ENCODE results near the gene CLMP. TPM values are rescaled to one million over a fixed set of nuclear protein-coding genes. Genes with fewer than 3 reads are reported as not detected.
A peak's percentile ranks its signal among the peaks of the same experiment; 100 is the strongest.
"Not testable (repeated sequence)": the region's sequence is repeated elsewhere in the genome, so short reads cannot be mapped to it uniquely, and the experiment has no call there.

The CLMP gene
- total and polyA plus RNA-seq, 2 donors (not counting 3 experiments of a cell fraction or from before 2014, with no cell fraction given), result 0.03 to 0.18 TPM

GRCh38 chr11:123059041-123059920 lies 135.8 kb downstream of the CLMP start:
- H3K9me1 ChIP-seq (replicated peaks; ENCODE audit: control insufficient read depth, extremely low read depth, insufficient read depth, low read length); DNase-seq (ENCODE audit: low read depth, low spot score); H3K27me3 ChIP-seq (ENCODE audit: control insufficient read depth in 2 of 2, insufficient read depth in 2 of 2, low read length in 2 of 2); H3K9me3 ChIP-seq (replicated peaks; ENCODE audit: control insufficient read depth, insufficient read depth, low read length); H2AFZ ChIP-seq (ENCODE audit: low read depth, low read length); H3K27ac ChIP-seq (ENCODE audit: insufficient read depth, low read depth, low read length); BruUV-seq (replicated peaks); H4K20me1 ChIP-seq (replicated peaks; ENCODE audit: control insufficient read depth, extremely low read depth, insufficient read depth, low read length); dilution Hi-C loops (cut with MboI; ENCODE audit: extremely low pct_ligation_motif_present, low sequenced_read_pairs); intact Hi-C loops (cut with micrococcal nuclease); FAIRE-seq: not testable (repeated sequence)
- Histone ChIP-seq H3K36me3 (ENCODE audit: control insufficient read depth in 2 of 2, extremely low read depth in 1 of 2, insufficient read depth in 2 of 2, low read length in 2 of 2) (peaks cover 43 to 48% of the 10 kb centered on the region in 2 experiments), H3K4me3 (replicated peaks in 1 of 3; ENCODE audit: insufficient read depth in 1 of 3, low read depth in 1 of 3, low read length in 3 of 3) (peak overlapping the region; percentile 66 to 95 (median 91)), H3K9ac (replicated peaks; ENCODE audit: extremely low read depth, insufficient read depth, low read length) (peak overlapping the region; percentile 89), H3K79me2 (ENCODE audit: control insufficient read depth, insufficient read depth, low read length) (peaks cover 57% of the 10 kb centered on the region), H3K4me1 (ENCODE audit: control insufficient read depth, extremely low read depth, insufficient read depth, low read length) (peaks cover 24% of the 10 kb centered on the region), H3K4me2 (ENCODE audit: insufficient read depth, low read length) (peak overlapping the region; percentile 87)
- TF ChIP-seq POLR2A (IDR thresholded peaks at IDR 0.05; ENCODE audit: low read depth, low read length), result peak; percentile 53
- ChIA-PET CTCF (interaction anchor here (1.2 kb wide), 2 partner anchors 44 to 188 kb away, joined by 4 to 5 read pairs; no protein-coding TSS in a partner anchor), POLR2A (interaction anchor here (0.6 kb wide), 1 partner anchor 870 kb away, joined by 3 read pairs; no protein-coding TSS in a partner anchor)

GRCh38 chr11:123057661-123058305 lies 137.3 kb downstream of the CLMP start:
- ChIA-PET POLR2A (no interaction called here), CTCF (interaction anchor here (0.7 to 1.7 kb wide), 7 partner anchors 24 to 204 kb away, joined by 3 to 7 read pairs (median 4); no protein-coding TSS in a partner anchor)
- H3K4me1 ChIP-seq (ENCODE audit: control insufficient read depth, extremely low read depth, insufficient read depth, low read length), result peaks cover 13% of the 10 kb centered on the region
- no peaks in the 10 kb centered on the region for H3K9me3 ChIP-seq (replicated peaks; ENCODE audit: control insufficient read depth, insufficient read depth, low read length)
- intact Hi-C loops (cut with micrococcal nuclease), result no loop called here
- H3K4me3 ChIP-seq (replicated peaks in 1 of 3; ENCODE audit: insufficient read depth in 1 of 3, low read depth in 1 of 3, low read length in 3 of 3), result peak overlapping the region in 1 of 3 experiments; percentile 95
- H3K4me2 ChIP-seq (ENCODE audit: insufficient read depth, low read length), result peak overlapping the region; percentile 87
- no peak overlapping the region for H2AFZ ChIP-seq (ENCODE audit: low read depth, low read length)
- H3K9me1 ChIP-seq (replicated peaks; ENCODE audit: control insufficient read depth, extremely low read depth, insufficient read depth, low read length), result no peaks in the 10 kb centered on the region
- peaks cover 50% of the 10 kb centered on the region for H3K79me2 ChIP-seq (ENCODE audit: control insufficient read depth, insufficient read depth, low read length)
- no peak overlapping the region for H3K9ac ChIP-seq (replicated peaks; ENCODE audit: extremely low read depth, insufficient read depth, low read length)
- no peaks in the 10 kb centered on the region for H3K27me3 ChIP-seq (ENCODE audit: control insufficient read depth in 2 of 2, insufficient read depth in 2 of 2, low read length in 2 of 2)
- BruUV-seq (replicated peaks), result no TSS peak
- dilution Hi-C loops (cut with MboI; ENCODE audit: extremely low pct_ligation_motif_present, low sequenced_read_pairs), result no loop called here
- DNase-seq (ENCODE audit: low read depth, low spot score), result no peak
- peaks cover 5% of the 10 kb centered on the region for H4K20me1 ChIP-seq (replicated peaks; ENCODE audit: control insufficient read depth, extremely low read depth, insufficient read depth, low read length)
- peaks cover 48 to 50% of the 10 kb centered on the region in 2 experiments for H3K36me3 ChIP-seq (ENCODE audit: control insufficient read depth in 2 of 2, extremely low read depth in 1 of 2, insufficient read depth in 2 of 2, low read length in 2 of 2)
- no peak overlapping the region for H3K27ac ChIP-seq (ENCODE audit: insufficient read depth, low read depth, low read length)
- no peak for TF ChIP-seq MAX (IDR thresholded peaks at IDR 0.05; ENCODE audit: insufficient read depth, insufficient read length)
- TF ChIP-seq POLR2AphosphoS5 (IDR thresholded peaks at IDR 0.05; ENCODE audit: insufficient read depth, low read depth, low read length), result no peak
- TF ChIP-seq GATA2 (IDR thresholded peaks at IDR 0.05; ENCODE audit: insufficient read depth, insufficient read length, low read depth, low read length), result no peak
- TF ChIP-seq MYC (IDR thresholded peaks at IDR 0.05; ENCODE audit: low read depth, low read length), result no peak
- TF ChIP-seq CTCF (IDR thresholded peaks at IDR 0.05; ENCODE audit: extremely low read depth in 1 of 2, insufficient read depth in 1 of 2, low read depth in 1 of 2, low read length in 2 of 2), result no peak
- FAIRE-seq, result no peak
